GM12892 (cell line): Measurements from ENCODE around the gene NFIC.
"Not testable (repeated sequence)": the region's sequence is repeated elsewhere in the genome, so short reads cannot be mapped to it uniquely, and the experiment has no call there.

Source experiments
- POLR2A ChIP-seq: IDR thresholded peaks from 2 replicates; pipeline ENCODE4 v1.6.1; 2011; ENCODE audit warnings: low read depth, low read length, control low read depth
- POLR2AphosphoS5 ChIP-seq: IDR thresholded peaks from 2 replicates; pipeline ENCODE4 v1.6.1; 2011; ENCODE audit warnings: low read depth, low read length, control low read depth
- TAF1 ChIP-seq: IDR thresholded peaks from 2 replicates; pipeline ENCODE4 v1.6.1; 2011; ENCODE audit warnings: low read depth, mild to moderate bottlenecking, control low read depth, low read length, borderline replicate concordance

GRCh38 chr19:3399311-3399710, 32.9 kb downstream of the NFIC start:
- TF ChIP-seq POLR2A, POLR2AphosphoS5, TAF1: not testable (repeated sequence)
